ENCODE results near the gene ARNT2. TPM values are rescaled to one million over a fixed set of nuclear protein-coding genes. Genes with fewer than 3 reads are reported as not detected.

ARNT2 gene
- total and polyA plus RNA-seq, 4 donors: 2.0 to 12.2 (median 5.5) TPM

DNA sequence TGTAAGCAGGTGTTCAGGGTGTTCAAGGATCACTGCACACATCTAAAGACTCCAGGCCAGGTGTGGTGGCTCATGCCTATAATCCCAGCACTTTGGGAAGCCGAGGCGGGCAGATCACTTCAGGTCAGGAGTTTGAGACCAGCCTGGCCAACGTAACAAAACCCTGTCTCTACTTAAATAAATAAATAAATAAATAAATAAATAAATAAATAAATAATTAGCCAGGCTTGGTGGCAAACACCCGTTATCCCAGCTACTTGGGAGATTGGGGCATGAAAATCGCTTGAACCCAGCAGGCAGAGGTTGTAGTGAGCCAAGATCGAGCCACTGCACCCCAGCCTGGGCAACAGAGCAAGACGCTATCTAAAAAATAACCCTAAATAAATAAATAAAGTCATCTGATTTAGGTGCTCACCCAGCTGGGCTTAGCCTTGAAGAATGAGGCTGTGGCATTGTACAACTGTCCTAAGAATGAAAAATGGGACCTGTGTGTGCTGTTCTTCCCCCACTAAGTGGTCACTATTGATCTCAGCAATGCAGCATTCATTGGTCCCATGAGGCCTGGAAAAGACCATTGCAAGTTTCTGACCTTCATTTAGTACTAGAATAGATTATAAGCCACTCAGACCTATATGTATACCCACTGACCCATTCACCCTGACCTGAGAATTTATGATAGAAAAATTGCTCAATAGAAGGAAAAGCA is 208.1 kb downstream of the ARNT2 start:
- no peaks in the 10 kb centered on the region for H3K27me3 ChIP-seq (ENCODE audit: control insufficient read depth in 3 of 3, insufficient read depth in 3 of 3, low read length in 2 of 3)
- no peak overlapping the region for H3K27ac ChIP-seq (ENCODE audit: low read depth in 1 of 2, low read length in 1 of 2)
- no peaks in the 10 kb centered on the region for H3K9me3 ChIP-seq (ENCODE audit: control insufficient read depth in 4 of 4, insufficient read depth in 3 of 4, low read length in 3 of 4)
- H3K9ac ChIP-seq (ENCODE audit: insufficient read depth in 1 of 2, low read length in 2 of 2): no peak overlapping the region
- peaks cover 0 to 57% (median 26%) of the 10 kb centered on the region in 5 donors for H3K4me1 ChIP-seq (ENCODE audit: control insufficient read depth in 5 of 5, insufficient read depth in 5 of 5, low read length in 5 of 5)
- no peak overlapping the region for H3K4me3 ChIP-seq
- H3K36me3 ChIP-seq (ENCODE audit: control insufficient read depth in 4 of 4, insufficient read depth in 4 of 4, low read length in 4 of 4): no peaks in the 10 kb centered on the region
- 81 to 94% methylated on average over 7 of the region's 7 CpGs for WGBS, 2 donors
- ATAC-seq (ENCODE audit: insufficient read depth, low FRiP score) (no peak), DNase-seq (no peak)
- TF ChIP-seq, protein P1, sequence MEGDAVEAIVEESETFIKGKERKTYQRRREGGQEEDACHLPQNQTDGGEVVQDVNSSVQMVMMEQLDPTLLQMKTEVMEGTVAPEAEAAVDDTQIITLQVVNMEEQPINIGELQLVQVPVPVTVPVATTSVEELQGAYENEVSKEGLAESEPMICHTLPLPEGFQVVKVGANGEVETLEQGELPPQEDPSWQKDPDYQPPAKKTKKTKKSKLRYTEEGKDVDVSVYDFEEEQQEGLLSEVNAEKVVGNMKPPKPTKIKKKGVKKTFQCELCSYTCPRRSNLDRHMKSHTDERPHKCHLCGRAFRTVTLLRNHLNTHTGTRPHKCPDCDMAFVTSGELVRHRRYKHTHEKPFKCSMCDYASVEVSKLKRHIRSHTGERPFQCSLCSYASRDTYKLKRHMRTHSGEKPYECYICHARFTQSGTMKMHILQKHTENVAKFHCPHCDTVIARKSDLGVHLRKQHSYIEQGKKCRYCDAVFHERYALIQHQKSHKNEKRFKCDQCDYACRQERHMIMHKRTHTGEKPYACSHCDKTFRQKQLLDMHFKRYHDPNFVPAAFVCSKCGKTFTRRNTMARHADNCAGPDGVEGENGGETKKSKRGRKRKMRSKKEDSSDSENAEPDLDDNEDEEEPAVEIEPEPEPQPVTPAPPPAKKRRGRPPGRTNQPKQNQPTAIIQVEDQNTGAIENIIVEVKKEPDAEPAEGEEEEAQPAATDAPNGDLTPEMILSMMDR (IDR thresholded peaks at IDR 0.05; ENCODE audit: control extremely low read depth, extremely low read depth): no peak

DNA sequence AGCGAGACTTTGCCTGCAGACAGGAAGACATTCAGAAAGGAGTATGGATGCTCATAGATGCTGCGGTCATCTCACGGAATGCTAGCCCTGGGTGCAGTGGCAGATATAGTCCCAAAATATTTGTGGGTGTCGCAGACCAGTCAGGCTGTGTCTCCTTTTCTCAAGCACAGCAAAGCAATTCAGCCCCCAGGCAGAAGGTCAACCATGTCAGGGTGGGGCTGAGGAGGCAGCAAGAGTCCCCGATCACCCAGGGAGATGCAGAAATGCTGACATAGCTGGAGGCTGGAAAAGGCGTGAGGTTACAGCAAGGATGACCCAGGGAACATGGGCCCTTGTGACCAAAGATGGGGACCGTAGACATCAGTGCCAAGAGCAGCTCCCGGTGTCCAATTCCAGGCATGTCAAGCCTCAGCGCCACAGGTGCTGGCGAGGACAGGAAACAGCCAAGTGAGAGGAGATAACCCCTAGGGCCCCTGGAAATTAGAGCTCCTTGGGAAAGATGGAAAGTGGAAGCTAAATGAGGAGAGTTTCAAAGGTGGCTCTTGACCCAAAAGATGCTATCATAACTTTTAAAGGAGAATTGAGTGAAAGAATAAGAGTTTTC is 209.7 kb downstream of the ARNT2 start:
- Histone ChIP-seq H3K27ac (ENCODE audit: low read depth in 1 of 2, low read length in 1 of 2) (no peak overlapping the region), H3K9me3 (ENCODE audit: control insufficient read depth in 4 of 4, insufficient read depth in 3 of 4, low read length in 3 of 4) (no peaks in the 10 kb centered on the region), H3K9ac (ENCODE audit: insufficient read depth in 1 of 2, low read length in 2 of 2) (no peak overlapping the region), H3K4me1 (ENCODE audit: control insufficient read depth in 5 of 5, insufficient read depth in 5 of 5, low read length in 5 of 5) (peaks cover 0 to 57% (median 28%) of the 10 kb centered on the region in 5 donors), H3K4me3 (no peak overlapping the region), H3K27me3 (ENCODE audit: control insufficient read depth in 3 of 3, insufficient read depth in 3 of 3, low read length in 2 of 3) (no peaks in the 10 kb centered on the region), H3K36me3 (ENCODE audit: control insufficient read depth in 4 of 4, insufficient read depth in 4 of 4, low read length in 4 of 4) (no peaks in the 10 kb centered on the region)
- DNase-seq: no peak
- no peak for ATAC-seq (ENCODE audit: insufficient read depth, low FRiP score)
- WGBS, 2 donors: 90 to 92% methylated on average over 10 of the region's 10 CpGs
- TF ChIP-seq, protein P1 (IDR thresholded peaks at IDR 0.05; ENCODE audit: control extremely low read depth, extremely low read depth): no peak

DNA sequence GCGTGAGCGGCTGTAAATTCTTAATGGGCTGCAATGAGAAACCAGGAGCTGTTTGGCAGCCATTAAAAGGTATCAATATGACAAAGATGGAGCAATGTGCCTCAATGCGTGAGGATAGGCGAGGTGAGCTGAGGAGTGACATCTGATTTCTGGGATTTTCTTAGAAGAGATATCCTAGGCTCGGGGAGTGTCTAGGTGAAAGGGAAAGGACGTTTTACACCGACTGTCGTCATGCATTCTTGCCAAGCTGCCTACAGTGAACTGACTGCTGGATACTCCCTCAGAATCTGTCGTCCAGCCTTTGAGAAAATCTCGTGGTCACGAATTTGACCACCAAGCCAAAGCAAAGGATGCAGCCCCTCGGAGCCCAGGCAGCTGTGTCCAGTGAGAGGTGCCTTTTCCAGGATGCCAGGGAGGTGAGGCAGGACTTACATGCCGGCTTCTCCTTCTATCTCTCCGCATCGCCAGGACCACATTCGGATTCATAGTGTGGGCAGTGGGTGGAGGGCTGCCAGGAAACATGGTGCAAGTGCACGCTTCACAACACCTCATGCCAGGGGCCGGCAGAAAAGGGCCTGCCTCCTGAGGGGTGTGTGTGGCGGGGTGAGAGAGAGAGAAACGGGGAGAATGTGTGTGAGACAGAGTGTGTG is 210.7 kb downstream of the ARNT2 start:
- ATAC-seq (ENCODE audit: insufficient read depth, low FRiP score) (no peak), DNase-seq (no peak)
- H3K9ac ChIP-seq (ENCODE audit: insufficient read depth in 1 of 2, low read length in 2 of 2): no peak overlapping the region
- WGBS, 2 donors: 91 to 93% methylated on average over 20 of the region's 20 CpGs
- no peak overlapping the region for H3K4me3 ChIP-seq
- no peaks in the 10 kb centered on the region for H3K27me3 ChIP-seq (ENCODE audit: control insufficient read depth in 3 of 3, insufficient read depth in 3 of 3, low read length in 2 of 3)
- peaks cover 0 to 56% (median 25%) of the 10 kb centered on the region in 5 donors for H3K4me1 ChIP-seq (ENCODE audit: control insufficient read depth in 5 of 5, insufficient read depth in 5 of 5, low read length in 5 of 5)
- H3K36me3 ChIP-seq (ENCODE audit: control insufficient read depth in 4 of 4, insufficient read depth in 4 of 4, low read length in 4 of 4): no peaks in the 10 kb centered on the region
- H3K27ac ChIP-seq (ENCODE audit: low read depth in 1 of 2, low read length in 1 of 2): no peak overlapping the region
- H3K9me3 ChIP-seq (ENCODE audit: control insufficient read depth in 4 of 4, insufficient read depth in 3 of 4, low read length in 3 of 4): no peaks in the 10 kb centered on the region
- TF ChIP-seq, protein P1 (IDR thresholded peaks at IDR 0.05; ENCODE audit: control extremely low read depth, extremely low read depth): no peak
